GM23338 (cell line): ENCODE results near the gene COMMD3. TPM values are rescaled to one million over a fixed set of nuclear protein-coding genes. Genes with fewer than 3 reads are reported as not detected.

ENCODE experiments used
- ATAC-seq: fragments of 200-7000 bp; cut with Tn5 transposase; 3 replicates; pipeline ENCODE4 v1.9.1; 2020
- DNase-seq: peaks from one replicate; pipeline ENCODE4 v3.0.0-alpha.2; 2015; ENCODE audit warnings: low spot score
- H2AFZ ChIP-seq: fragments of 200-600 bp; sonication (generic); 2 replicates; pipeline ENCODE4 v1.8.0; 2016; ENCODE audit warnings: antibody characterized with exemption, mild to moderate bottlenecking, moderate library complexity
- H3F3A ChIP-seq: fragments of 200-600 bp; sonication (generic); replicated peaks from 2 replicates; pipeline ENCODE4 v1.8.0; 2017; ENCODE audit warnings: antibody characterized with exemption, mixed run types, low read depth
- H3K27ac ChIP-seq: fragments of 200-600 bp; sonication (generic); 2 replicates; pipeline ENCODE4 v1.6.1; 2016; ENCODE audit warnings: low read depth
- H3K27me3 ChIP-seq: fragments of 200-600 bp; sonication (generic); 2 replicates; pipeline ENCODE4 v1.8.0; 2016; ENCODE audit warnings: mild to moderate bottlenecking, mixed run types, moderate library complexity; ENCODE audit not compliant: insufficient read depth
- H3K36me3 ChIP-seq: fragments of 200-600 bp; sonication (generic); 2 replicates; pipeline ENCODE4 v1.8.0; 2016; ENCODE audit warnings: mild to moderate bottlenecking; ENCODE audit not compliant: insufficient read depth
- H3K4me1 ChIP-seq: fragments of 200-600 bp; sonication (generic); 2 replicates; pipeline ENCODE4 v1.8.0; 2016; ENCODE audit warnings: mild to moderate bottlenecking, moderate library complexity; ENCODE audit not compliant: insufficient read depth
- H3K4me2 ChIP-seq: fragments of 200-600 bp; sonication (generic); 2 replicates; pipeline ENCODE4 v1.7.1; 2017; ENCODE audit warnings: mixed run types
- H3K4me3 ChIP-seq: fragments of 200-600 bp; sonication (generic); 2 replicates; pipeline ENCODE4 v1.6.1; 2016; ENCODE audit warnings: mixed run types
- H3K79me2 ChIP-seq: fragments of 200-600 bp; sonication (generic); replicated peaks from 2 replicates; pipeline ENCODE4 v1.8.0; 2017; ENCODE audit warnings: mild to moderate bottlenecking; ENCODE audit not compliant: insufficient read depth
- H3K9me2 ChIP-seq: fragments of 200-600 bp; sonication (generic); 2 replicates; pipeline ENCODE4 v1.8.0; 2017; ENCODE audit not compliant: insufficient read depth
- H4K20me1 ChIP-seq: fragments of 200-600 bp; sonication (generic); replicated peaks from 2 replicates; pipeline ENCODE4 v1.8.0; 2017; ENCODE audit warnings: mild to moderate bottlenecking; ENCODE audit not compliant: insufficient read depth
- H3K27ac Mint-ChIP-seq: 2 replicates; pipeline ENCODE4 v1.8.0; 2020; ENCODE audit warnings: inconsistent platforms, mild to moderate bottlenecking, moderate library complexity, mixed read lengths
- H3K27me3 Mint-ChIP-seq: 3 replicates; pipeline ENCODE4 v1.8.0; 2022; ENCODE audit warnings: low read depth, mild to moderate bottlenecking, moderate library complexity, mixed read lengths, inconsistent platforms; ENCODE audit not compliant: insufficient read depth, poor library complexity
- H3K36me3 Mint-ChIP-seq: 3 replicates; pipeline ENCODE4 v1.8.0; 2021; ENCODE audit warnings: low read depth, mild to moderate bottlenecking, inconsistent platforms, moderate library complexity, mixed read lengths
- H3K4me1 Mint-ChIP-seq: 3 replicates; pipeline ENCODE4 v1.8.0; 2020; ENCODE audit warnings: mild to moderate bottlenecking, inconsistent platforms, mixed read lengths
- H3K4me3 Mint-ChIP-seq: 3 replicates; pipeline ENCODE4 v1.8.0; 2021; ENCODE audit warnings: moderate library complexity, mild to moderate bottlenecking, inconsistent platforms, mixed read lengths
- H3K9me3 Mint-ChIP-seq: 3 replicates; pipeline ENCODE4 v1.8.0; 2020; ENCODE audit warnings: moderate library complexity, mild to moderate bottlenecking, inconsistent platforms, mixed read lengths
- CREB1 ChIP-seq: fragments of 250-450 bp; sonication (Bioruptor Pico); IDR thresholded peaks from 2 replicates; pipeline ENCODE4 v1.5.0; 2020; ENCODE audit warnings: low read depth, mild to moderate bottlenecking, moderate library complexity
- CTCF ChIP-seq, 2 experiments: fragments of 200-600 bp in 1 of 2; sonication (generic) in 1 of 2; conservative IDR thresholded peaks; 2 replicates each; pipeline versions ENCODE4 v1.5.1 to v1.6.1; 2016 to 2017; ENCODE audit warnings: antibody characterized with exemption in 2 of 2, low read depth in 2 of 2, mild to moderate bottlenecking in 2 of 2, moderate library complexity in 1 of 2
- ETS1 ChIP-seq: IDR thresholded peaks from 2 replicates; pipeline ENCODE4 v1.6.1; 2016; ENCODE audit warnings: antibody characterized with exemption
- EZH2 ChIP-seq: fragments of 200-600 bp; sonication (generic); IDR thresholded peaks from one replicate; pipeline ENCODE4 v1.8.0; 2017; ENCODE audit warnings: antibody characterized with exemption, mild to moderate bottlenecking, low read depth; ENCODE audit not compliant: unreplicated experiment
- EZH2phosphoT487 ChIP-seq: fragments of 200-600 bp; sonication (generic); IDR thresholded peaks from one replicate; pipeline ENCODE4 v1.8.1; 2018; ENCODE audit warnings: antibody characterized with exemption; ENCODE audit not compliant: unreplicated experiment
- JUNB ChIP-seq: IDR thresholded peaks from one replicate; pipeline ENCODE4 v1.6.1; 2016; ENCODE audit warnings: antibody characterized with exemption; ENCODE audit not compliant: unreplicated experiment
- NANOG ChIP-seq: IDR thresholded peaks from 2 replicates; pipeline ENCODE4 v1.6.1; 2016; ENCODE audit warnings: antibody characterized with exemption, borderline replicate concordance
- POLR2AphosphoS5 ChIP-seq: IDR thresholded peaks from 2 replicates; pipeline ENCODE4 v1.6.1; 2016; ENCODE audit warnings: antibody characterized with exemption, low read depth
- REST ChIP-seq: IDR thresholded peaks from one replicate; pipeline ENCODE4 v1.6.1; 2018; ENCODE audit warnings: antibody characterized with exemption; ENCODE audit not compliant: unreplicated experiment
- STAT1 ChIP-seq: IDR thresholded peaks from one replicate; pipeline ENCODE4 v1.6.1; 2016; ENCODE audit warnings: antibody characterized with exemption; ENCODE audit not compliant: unreplicated experiment
- ZNF114 ChIP-seq: fragments of 250-450 bp; sonication (Bioruptor Pico); IDR thresholded peaks from 2 replicates; pipeline ENCODE4 v1.5.0; 2020; ENCODE audit warnings: mild to moderate bottlenecking, moderate library complexity
- ZNF331 ChIP-seq: fragments of 250-450 bp; sonication (Bioruptor Pico); IDR thresholded peaks from 2 replicates; pipeline ENCODE4 v1.5.0; 2020; ENCODE audit warnings: low read depth, mild to moderate bottlenecking, moderate library complexity
- polyA plus RNA-seq: library from polyadenylated mRNA; unstranded; fragments of >200 nt; fragmentation: Nextera tagmentation; extraction: Ambion mirVana; gene quantifications from 2 replicates; pipeline ENCODE4 v1.2.1, GENCODE V29; 2016
- total RNA-seq: library from RNA; depleted of rRNA; stranded (reverse); fragments of >200 nt; shearing (Covaris generic); gene quantifications from 2 replicates; pipeline ENCODE4 v1.2.3, GENCODE V29; 2014

COMMD3 gene
- total and polyA plus RNA-seq, 2 experiments from 2014 or later = 1.1 to 5.2 TPM

GRCh38 chr10:22285130-22285529 is 31.1 kb upstream of the COMMD3 start:
- Histone ChIP-seq H3K36me3 (no peaks in the 10 kb centered on the region), H3K9me2 (0 out of 2 replicates have a peak, but pooled peaks cover 4% of the 10 kb centered on the region), H3K27ac (no peak overlapping the region), H3F3A (no peaks in the 10 kb centered on the region), H3K79me2 (no peaks in the 10 kb centered on the region), H4K20me1 (no peaks in the 10 kb centered on the region), H3K27me3 (no peaks in the 10 kb centered on the region), H3K4me2 (no peak overlapping the region), H3K4me3 (no peak overlapping the region), H3K4me1 (peaks cover 11% of the 10 kb centered on the region), H2AFZ (no peak overlapping the region)
- Mint-ChIP-seq H3K4me1 (peaks cover 6% of the 10 kb centered on the region), H3K36me3 (no peaks in the 10 kb centered on the region), H3K9me3 (no peaks in the 10 kb centered on the region), H3K27ac (no peak overlapping the region), H3K4me3 (no peak overlapping the region), H3K27me3 (peaks cover 3% of the 10 kb centered on the region)
- DNase-seq (no peak), ATAC-seq (no peak)
- TF ChIP-seq ETS1 (no peak), ZNF114 (CRISPR knock-in tag) (no peak), POLR2AphosphoS5 (no peak), STAT1 (no peak), REST (no peak), NANOG (no peak), ZNF331 (CRISPR knock-in tag) (no peak), EZH2phosphoT487 (no peak), CTCF (conservative IDR thresholded peaks at IDR 0.05; ENCODE audit: low read depth in 2 of 2) (no peak)

- H3F3A ChIP-seq = no peaks in the 10 kb centered on the region
- no peak overlapping the region for H3K4me3 Mint-ChIP-seq
- no peak overlapping the region for H3K27ac Mint-ChIP-seq
- H2AFZ ChIP-seq = no peak overlapping the region
- H3K36me3 ChIP-seq = no peaks in the 10 kb centered on the region
- H3K27me3 Mint-ChIP-seq = peaks cover 7% of the 10 kb centered on the region
- H3K4me1 ChIP-seq = no peaks in the 10 kb centered on the region
- no peaks in the 10 kb centered on the region for H4K20me1 ChIP-seq
- ATAC-seq = no peak
- no peak overlapping the region for H3K27ac ChIP-seq
- DNase-seq = no peak
- H3K4me1 Mint-ChIP-seq = no peaks in the 10 kb centered on the region
- H3K4me3 ChIP-seq = no peak overlapping the region
- H3K4me2 ChIP-seq = no peak overlapping the region
- no peaks in the 10 kb centered on the region for H3K79me2 ChIP-seq
- H3K9me2 ChIP-seq = no peaks in the 10 kb centered on the region
- H3K27me3 ChIP-seq = no peaks in the 10 kb centered on the region
- H3K36me3 Mint-ChIP-seq = no peaks in the 10 kb centered on the region
- no peaks in the 10 kb centered on the region for H3K9me3 Mint-ChIP-seq
- TF ChIP-seq POLR2AphosphoS5 (no peak), CTCF (conservative IDR thresholded peaks at IDR 0.05; ENCODE audit: low read depth in 2 of 2) (no peak), JUNB (no peak), STAT1 (no peak), ZNF331 (CRISPR knock-in tag) (no peak), ZNF114 (CRISPR knock-in tag) (no peak), ETS1 (no peak), EZH2phosphoT487 (no peak), EZH2 (no peak), NANOG (no peak), CREB1 (CRISPR knock-in tag) (no peak)
Measured at GRCh38 chr10:22293747-22294404, 22.3 kb upstream of the COMMD3 start.
